H9 (cell line): ENCODE results near the gene SLC17A1. TPM values are rescaled to one million over a fixed set of nuclear protein-coding genes. Genes with fewer than 3 reads are reported as not detected.

Source experiments
- DNase-seq: peaks from one replicate; pipeline ENCODE4 v3.0.0-alpha.2; 2017
- H2AFZ ChIP-seq: one replicate; pipeline ENCODE4 v1.6.1; 2013; ENCODE audit warnings: mild to moderate bottlenecking, low read length, control low read depth, moderate library complexity
- H2AK5ac ChIP-seq: 2 replicates; pipeline ENCODE4 v1.6.1; 2013; ENCODE audit warnings: low read length, control low read depth, mixed read lengths; ENCODE audit not compliant: insufficient read length
- H2BK120ac ChIP-seq: one replicate; pipeline ENCODE4 v1.6.1; 2013; ENCODE audit warnings: low read depth, mild to moderate bottlenecking, low read length, control low read depth, inconsistent platforms; ENCODE audit not compliant: poor library complexity, severe bottlenecking
- H2BK12ac ChIP-seq: 2 replicates; pipeline ENCODE4 v1.6.1; 2013; ENCODE audit warnings: low read length, control low read depth, mixed read lengths, low read depth; ENCODE audit not compliant: insufficient read length
- H2BK15ac ChIP-seq: 2 replicates; pipeline ENCODE4 v1.6.1; 2013; ENCODE audit warnings: low read depth, low read length, control low read depth
- H2BK20ac ChIP-seq: one replicate; pipeline ENCODE4 v1.6.1; 2013; ENCODE audit warnings: low read depth, mild to moderate bottlenecking, low read length, control low read depth, inconsistent platforms; ENCODE audit not compliant: poor library complexity, severe bottlenecking
- H2BK5ac ChIP-seq: 2 replicates; pipeline ENCODE4 v1.6.1; 2013; ENCODE audit warnings: low read length, control low read depth, mixed read lengths; ENCODE audit not compliant: insufficient read length
- H3K14ac ChIP-seq: 2 replicates; pipeline ENCODE4 v1.6.1; 2013; ENCODE audit warnings: low read length, control low read depth; ENCODE audit not compliant: insufficient read depth
- H3K18ac ChIP-seq: 2 replicates; pipeline ENCODE4 v1.6.1; 2013; ENCODE audit warnings: low read depth, mild to moderate bottlenecking, mixed read lengths, low read length, control low read depth; ENCODE audit not compliant: insufficient read length
- H3K23ac ChIP-seq: 2 replicates; pipeline ENCODE4 v1.6.1; 2013; ENCODE audit warnings: low read length, control low read depth, mixed read lengths, low read depth; ENCODE audit not compliant: insufficient read length
- H3K23me2 ChIP-seq: 2 replicates; pipeline ENCODE4 v1.6.1; 2013; ENCODE audit warnings: low read depth, mild to moderate bottlenecking, mixed read lengths, low read length, control low read depth; ENCODE audit not compliant: insufficient read length, poor library complexity, severe bottlenecking
- H3K27ac ChIP-seq: 2 replicates; pipeline ENCODE4 v1.5.1; 2013; ENCODE audit warnings: low read length, control low read depth, mixed read lengths, low read depth; ENCODE audit not compliant: insufficient read length
- H3K27me3 ChIP-seq: 2 replicates; pipeline ENCODE4 v1.6.1; 2013; ENCODE audit warnings: low read length, control low read depth, inconsistent platforms; ENCODE audit not compliant: insufficient read depth
- H3K4ac ChIP-seq: 2 replicates; pipeline ENCODE4 v1.6.1; 2013; ENCODE audit warnings: low read depth, mild to moderate bottlenecking, control low read depth, inconsistent platforms, low read length, moderate library complexity
- H3K4me1 ChIP-seq: 2 replicates; pipeline ENCODE4 v1.6.1; 2013; ENCODE audit warnings: low read length, control low read depth, inconsistent platforms; ENCODE audit not compliant: insufficient read depth
- H3K4me2 ChIP-seq: 2 replicates; pipeline ENCODE4 v1.6.1; 2013; ENCODE audit warnings: low read length, control low read depth, mixed read lengths; ENCODE audit not compliant: insufficient read length, insufficient read depth
- H3K56ac ChIP-seq: 2 replicates; pipeline ENCODE4 v1.6.1; 2013; ENCODE audit warnings: low read depth, mild to moderate bottlenecking, mixed read lengths, low read length, control low read depth; ENCODE audit not compliant: insufficient read length
- H3K79me1 ChIP-seq: 2 replicates; pipeline ENCODE4 v1.6.1; 2013; ENCODE audit warnings: low read depth, mild to moderate bottlenecking, moderate library complexity, low read length, control low read depth, inconsistent platforms; ENCODE audit not compliant: insufficient read depth, poor library complexity, severe bottlenecking
- H3K79me2 ChIP-seq: 2 replicates; pipeline ENCODE4 v1.6.1; 2013; ENCODE audit warnings: low read length, control low read depth, inconsistent platforms; ENCODE audit not compliant: insufficient read depth
- H3K9ac ChIP-seq: 2 replicates; pipeline ENCODE4 v1.6.1; 2013; ENCODE audit warnings: low read length, control low read depth, mixed read lengths; ENCODE audit not compliant: insufficient read length; ENCODE audit errors: extremely low read depth
- H3K9me3 ChIP-seq: one replicate; pipeline ENCODE4 v1.6.1; 2013; ENCODE audit warnings: low read depth, low read length, inconsistent platforms; ENCODE audit not compliant: control insufficient read depth
- H3T11ph ChIP-seq: one replicate; pipeline ENCODE4 v1.6.1; 2013; ENCODE audit warnings: mild to moderate bottlenecking, low read length, control low read depth, inconsistent platforms
- H4K20me1 ChIP-seq: one replicate; pipeline ENCODE4 v1.6.1; 2013; ENCODE audit not compliant: control insufficient read depth, insufficient read length, insufficient read depth
- H4K5ac ChIP-seq: 2 replicates; pipeline ENCODE4 v1.6.1; 2013; ENCODE audit warnings: low read depth, mild to moderate bottlenecking, mixed read lengths, low read length, control low read depth; ENCODE audit not compliant: insufficient read length
- H4K8ac ChIP-seq: replicated peaks from 2 replicates; pipeline ENCODE4 v1.6.1; 2013; ENCODE audit warnings: low read length, control low read depth, mixed read lengths, low read depth; ENCODE audit not compliant: insufficient read length
- H4K91ac ChIP-seq: 2 replicates; pipeline ENCODE4 v1.6.1; 2013; ENCODE audit warnings: low read depth, mild to moderate bottlenecking, moderate library complexity, mixed read lengths, low read length, control low read depth; ENCODE audit not compliant: insufficient read length
- H3K27ac Mint-ChIP-seq, 3 experiments: 2 replicates in 2 of 3; 3 replicates in 1 of 3; pipeline ENCODE4 v1.8.0; 2020 to 2021; ENCODE audit warnings: mixed read lengths in 3 of 3, mild to moderate bottlenecking in 1 of 3, moderate library complexity in 1 of 3
- H3K27me3 Mint-ChIP-seq: 2 replicates; pipeline ENCODE4 v1.8.0; 2021; ENCODE audit warnings: low read depth, mild to moderate bottlenecking, moderate library complexity, mixed read lengths
- H3K36me3 Mint-ChIP-seq, 3 experiments: 2 replicates in 2 of 3; 3 replicates in 1 of 3; pipeline ENCODE4 v1.8.0; 2020 to 2021; ENCODE audit warnings: low read depth in 3 of 3, mixed read lengths in 3 of 3; ENCODE audit not compliant: insufficient read depth in 1 of 3
- H3K4me1 Mint-ChIP-seq, 2 experiments: 2 replicates each; pipeline ENCODE4 v1.8.0; 2020; ENCODE audit warnings: mixed read lengths in 2 of 2
- H3K4me3 Mint-ChIP-seq, 2 experiments: 2 replicates in 1 of 2; 3 replicates in 1 of 2; pipeline ENCODE4 v1.8.0; 2020 to 2021; ENCODE audit warnings: mild to moderate bottlenecking in 2 of 2, mixed read lengths in 2 of 2, moderate library complexity in 1 of 2
- H3K9me3 Mint-ChIP-seq, 2 experiments: 2 replicates in 1 of 2; 3 replicates in 1 of 2; pipeline ENCODE4 v1.8.0; 2020; ENCODE audit warnings: mild to moderate bottlenecking in 2 of 2, mixed read lengths in 2 of 2, moderate library complexity in 1 of 2
- CTCF ChIP-seq: fragments of 200-600 bp; sonication (generic); conservative IDR thresholded peaks from 3 replicates; pipeline ENCODE4 v1.8.0; 2021; ENCODE audit warnings: antibody characterized with exemption, mild to moderate bottlenecking
- total RNA-seq: library from RNA; stranded (reverse); gene quantifications from 2 replicates; pipeline ENCODE4 v1.2.1, GENCODE V29; 2021

SLC17A1 gene
- total RNA-seq, 1 experiment from 2014 or later = not detected

GRCh38 chr6:25743868-25744267 is 88.0 kb downstream of the SLC17A1 start:
- Histone ChIP-seq H3K23me2 (no peaks in the 10 kb centered on the region), H3K79me2 (no peaks in the 10 kb centered on the region), H3K27me3 (no peaks in the 10 kb centered on the region), H2AK5ac (no peak overlapping the region), H3K9ac (no peak overlapping the region), H2BK15ac (no peak overlapping the region), H2BK12ac (no peak overlapping the region), H3K9me3 (no peaks in the 10 kb centered on the region), H4K91ac (no peak overlapping the region), H3K23ac (no peak overlapping the region), H3K18ac (no peak overlapping the region), H3K14ac (no peak overlapping the region), H4K8ac (no peak overlapping the region), H2BK5ac (no peak overlapping the region), H2AFZ (no peak overlapping the region), H3K27ac (no peak overlapping the region), H2BK20ac (no peak overlapping the region), H3K56ac (no peak overlapping the region), H4K5ac (no peak overlapping the region), H3K4ac (no peak overlapping the region), H4K20me1 (no peaks in the 10 kb centered on the region), H3T11ph (no peak overlapping the region), H3K4me1 (no peaks in the 10 kb centered on the region), H3K79me1 (no peaks in the 10 kb centered on the region), H3K4me2 (no peak overlapping the region), H2BK120ac (no peak overlapping the region)
- Mint-ChIP-seq H3K4me1 (no peaks in the 10 kb centered on the region), H3K27ac (no peak overlapping the region), H3K9me3 (peaks cover 0 to 4% of the 10 kb centered on the region in 2 experiments; a peak in 2 of 5 replicates), H3K36me3 (peaks cover 0 to 6% (median 4%) of the 10 kb centered on the region in 3 experiments; a peak in 5 of 7 replicates), H3K27me3 (no peaks in the 10 kb centered on the region), H3K4me3 (no peak overlapping the region)
- no peak for DNase-seq
- no peak for TF ChIP-seq CTCF
